ENCODE data around the gene FNBP1. TPM values are rescaled to one million over a fixed set of nuclear protein-coding genes. Genes with fewer than 3 reads are reported as not detected.
A peak's percentile ranks its signal among the peaks of the same experiment; 100 is the strongest.

FNBP1 gene
- total RNA-seq, 1 experiment from 2014 or later = 30.8 TPM

- H2AFZ ChIP-seq (ENCODE audit: low read length) = peak overlapping the region; percentile 45; the same call in 1 of the 2 replicates
- TF ChIP-seq EZH2phosphoT487 (IDR thresholded peaks at IDR 0.05; ENCODE audit: borderline replicate concordance, low read length) (no peak), EZH2 (IDR thresholded peaks at IDR 0.05; ENCODE audit: low read length, unreplicated experiment) (no peak), CTCF (conservative IDR thresholded peaks at IDR 0.05; ENCODE audit: low read depth, low read length) (no peak)
- no peaks in the 10 kb centered on the region for H3K9me2 ChIP-seq (replicated peaks; ENCODE audit: low read length)
- peak overlapping the region; percentile 72 for H3K9ac ChIP-seq (ENCODE audit: low read length)
- peaks cover 28% of the 10 kb centered on the region for H3K4me1 ChIP-seq (ENCODE audit: insufficient read depth, low read length)
- CTCF ChIA-PET = no interaction called here
- no peaks in the 10 kb centered on the region for H3K36me3 ChIP-seq (ENCODE audit: low read depth, low read length)
- H3K4me2 ChIP-seq (ENCODE audit: low read length) = peak overlapping the region; percentile 85
- POLR2A ChIA-PET (ENCODE audit: unreplicated experiment) = no interaction called here
- no peaks in the 10 kb centered on the region for H3K9me3 ChIP-seq (ENCODE audit: low read length)
- DNase-seq (no peak), ATAC-seq (peak; percentile 24)
- no peaks in the 10 kb centered on the region for H3F3A ChIP-seq (ENCODE audit: low read length, unreplicated experiment)
- no TSS peak for BruUV-seq (replicated peaks)
- peaks cover 55% of the 10 kb centered on the region for H3K79me2 ChIP-seq (ENCODE audit: low read length)
- peaks cover 12% of the 10 kb centered on the region; the same call in 1 of the 2 replicates for H4K20me1 ChIP-seq (ENCODE audit: low read length)
- intact Hi-C loops (cut with micrococcal nuclease) = loop anchor here (5.0 kb wide), 1 partner anchor 155 kb away; no protein-coding TSS in a partner anchor
- H3K4me3 ChIP-seq (ENCODE audit: low read length) = peak overlapping the region; percentile 85
- no peaks in the 10 kb centered on the region for H3K27me3 ChIP-seq (ENCODE audit: low read length)
- H3K27ac ChIP-seq (ENCODE audit: low read length) = no peak overlapping the region
Measured at GRCh38 chr9:130042406-130042884, 544 bp downstream of the FNBP1 start.

- TF ChIP-seq EZH2 (IDR thresholded peaks at IDR 0.05; ENCODE audit: low read length, unreplicated experiment) = no peak
- no peak for TF ChIP-seq CTCF (conservative IDR thresholded peaks at IDR 0.05; ENCODE audit: low read depth, low read length)
- TF ChIP-seq EZH2phosphoT487 (IDR thresholded peaks at IDR 0.05; ENCODE audit: borderline replicate concordance, low read length) = no peak
- no peak overlapping the region for H3K27ac ChIP-seq (ENCODE audit: low read length)
- CTCF ChIA-PET = no interaction called here
- H3K9me2 ChIP-seq (replicated peaks; ENCODE audit: low read length) = no peaks in the 10 kb centered on the region
- H3K27me3 ChIP-seq (ENCODE audit: low read length) = no peaks in the 10 kb centered on the region
- DNase-seq (peak; percentile 56), ATAC-seq (peak; percentile 41)
- peak overlapping the region; percentile 85 for H3K4me2 ChIP-seq (ENCODE audit: low read length)
- peaks cover 28% of the 10 kb centered on the region for H3K4me1 ChIP-seq (ENCODE audit: insufficient read depth, low read length)
- 0 out of 2 replicates have a peak overlapping the region, but pooled peaks have one; percentile 28 for H2AFZ ChIP-seq (ENCODE audit: low read length)
- H3K9me3 ChIP-seq (ENCODE audit: low read length) = no peaks in the 10 kb centered on the region
- H3K36me3 ChIP-seq (ENCODE audit: low read depth, low read length) = no peaks in the 10 kb centered on the region
- H3K9ac ChIP-seq (ENCODE audit: low read length) = peak overlapping the region; percentile 72
- POLR2A ChIA-PET (ENCODE audit: unreplicated experiment) = interaction anchor here (0.6 kb wide), 2 partner anchors 26 to 33 kb away, joined by 4 to 7 read pairs; no protein-coding TSS in a partner anchor
- peaks cover 12% of the 10 kb centered on the region; the same call in 1 of the 2 replicates for H4K20me1 ChIP-seq (ENCODE audit: low read length)
- H3K79me2 ChIP-seq (ENCODE audit: low read length) = peaks cover 61% of the 10 kb centered on the region
- no peaks in the 10 kb centered on the region for H3F3A ChIP-seq (ENCODE audit: low read length, unreplicated experiment)
- intact Hi-C loops (cut with micrococcal nuclease) = loop anchor here (2.0 to 5.0 kb wide), 2 partner anchors 73 to 155 kb away; no protein-coding TSS in a partner anchor
- BruUV-seq (replicated peaks) = TSS peak; percentile 44
- H3K4me3 ChIP-seq (ENCODE audit: low read length) = peak overlapping the region; percentile 85
Measured at GRCh38 chr9:130041648-130042405, 1.2 kb downstream of the FNBP1 start.
